IMR-90 (cell line): ENCODE data around the gene AXIN2. TPM values are rescaled to one million over a fixed set of nuclear protein-coding genes. Genes with fewer than 3 reads are reported as not detected.
A peak's percentile ranks its signal among the peaks of the same experiment; 100 is the strongest.

Experiments used
- ATAC-seq: fragments of 200-7000 bp; cut with Tn5 transposase; 2 replicates; pipeline ENCODE4 v1.9.1; 2020; ENCODE audit warnings: low read depth, mild to moderate bottlenecking, moderate library complexity
- BruUV-seq: library from RNA; stranded (reverse); fragments of 400-500 nt; replicated peaks from 2 replicates; lab custom pipeline; 2021; lab: Mats Ljungman, UMichigan
- CTCF ChIA-PET: fragments of 300-600 bp; formaldehyde crosslinking; extraction: SDS; loops from one replicate; lab custom pipeline; 2021; ENCODE audit warnings: antibody characterized with exemption; lab: Yijun Ruan, JAX
- POLR2A ChIA-PET: fragments of 300-600 bp; sonication (Branson Sonifier 250); formaldehyde crosslinking; loops from one replicate; lab custom pipeline; 2022; ENCODE audit warnings: antibody characterized with exemption; ENCODE audit not compliant: unreplicated experiment; lab: Charles Lee
- DNase-seq: peaks from one replicate; pipeline ENCODE4 v3.0.0; 2013
- H2AFZ ChIP-seq: replicated peaks from 2 replicates; pipeline ENCODE3; 2013; ENCODE audit warnings: low read length, mild to moderate bottlenecking; ENCODE audit not compliant: poor library complexity
- H2AK5ac ChIP-seq: 2 replicates; pipeline ENCODE4 v1.6.1; 2013; ENCODE audit warnings: low read depth, low read length, inconsistent platforms
- H2AK9ac ChIP-seq: replicated peaks from 2 replicates; pipeline ENCODE3; 2013; ENCODE audit warnings: mild to moderate bottlenecking, low read depth, low read length, moderate library complexity; ENCODE audit not compliant: poor library complexity
- H2BK120ac ChIP-seq: 2 replicates; pipeline ENCODE4 v1.6.1; 2013; ENCODE audit warnings: low read depth, low read length, inconsistent platforms
- H2BK15ac ChIP-seq: 3 replicates; pipeline ENCODE4 v1.6.1; 2013; ENCODE audit warnings: low read depth, low read length, inconsistent platforms
- H2BK20ac ChIP-seq: 2 replicates; pipeline ENCODE4 v1.6.1; 2013; ENCODE audit warnings: low read depth, mild to moderate bottlenecking, inconsistent platforms, low read length, moderate library complexity
- H2BK5ac ChIP-seq: 2 replicates; pipeline ENCODE4 v1.6.1; 2013; ENCODE audit warnings: mild to moderate bottlenecking, low read depth, low read length, inconsistent platforms; ENCODE audit not compliant: poor library complexity, severe bottlenecking
- H3K14ac ChIP-seq: replicated peaks from 2 replicates; pipeline ENCODE4 v1.6.1; 2013; ENCODE audit warnings: low read depth, low read length, inconsistent platforms
- H3K18ac ChIP-seq: 2 replicates; pipeline ENCODE4 v1.6.1; 2013; ENCODE audit warnings: low read depth, low read length, control low read depth
- H3K23ac ChIP-seq: 2 replicates; pipeline ENCODE4 v1.6.1; 2013; ENCODE audit warnings: low read depth, low read length, inconsistent platforms
- H3K27ac ChIP-seq: 2 replicates; pipeline ENCODE4 v1.5.1; 2013; ENCODE audit warnings: mild to moderate bottlenecking, control low read depth, low read length; ENCODE audit not compliant: insufficient read depth
- H3K27me3 ChIP-seq: 2 replicates; pipeline ENCODE4 v1.6.1; 2013; ENCODE audit warnings: low read length; ENCODE audit not compliant: control insufficient read depth, insufficient read depth
- H3K36me3 ChIP-seq: 2 replicates; pipeline ENCODE4 v1.6.1; 2013; ENCODE audit warnings: low read length, mixed read lengths; ENCODE audit not compliant: control insufficient read depth, insufficient read depth
- H3K4ac ChIP-seq: 2 replicates; pipeline ENCODE4 v1.6.1; 2013; ENCODE audit warnings: low read depth, low read length, inconsistent platforms
- H3K4me1 ChIP-seq: 2 replicates; pipeline ENCODE4 v1.6.1; 2013; ENCODE audit warnings: low read length, mixed read lengths; ENCODE audit not compliant: control insufficient read depth, insufficient read depth
- H3K4me2 ChIP-seq: 2 replicates; pipeline ENCODE4 v1.6.1; 2013; ENCODE audit warnings: low read depth, mild to moderate bottlenecking, control low read depth, low read length, moderate library complexity
- H3K4me3 ChIP-seq: 2 replicates; pipeline ENCODE4 v1.5.1; 2013; ENCODE audit warnings: low read depth, mild to moderate bottlenecking, control low read depth, low read length, moderate library complexity; ENCODE audit not compliant: insufficient read depth
- H3K56ac ChIP-seq: 2 replicates; pipeline ENCODE4 v1.6.1; 2013; ENCODE audit warnings: low read length, inconsistent platforms; ENCODE audit not compliant: insufficient read depth; ENCODE audit errors: extremely low read depth
- H3K79me1 ChIP-seq, 2 experiments: 2 replicates each; pipeline ENCODE4 v1.6.1; 2013; ENCODE audit warnings: low read length in 2 of 2, inconsistent platforms in 1 of 2, low read depth in 1 of 2
- H3K9ac ChIP-seq: 2 replicates; pipeline ENCODE4 v1.6.1; 2013; ENCODE audit warnings: low read depth, low read length, control low read depth
- H3K9me1 ChIP-seq: 2 replicates; pipeline ENCODE4 v1.6.1; 2013; ENCODE audit warnings: low read length, inconsistent platforms; ENCODE audit not compliant: insufficient read depth
- H3K9me3 ChIP-seq: 2 replicates; pipeline ENCODE4 v1.6.1; 2013; ENCODE audit warnings: low read length; ENCODE audit not compliant: control insufficient read depth, insufficient read depth
- H4K20me1 ChIP-seq: 2 replicates; pipeline ENCODE4 v1.6.1; 2013; ENCODE audit warnings: low read length, inconsistent platforms; ENCODE audit not compliant: insufficient read depth
- H4K5ac ChIP-seq: 2 replicates; pipeline ENCODE4 v1.6.1; 2013; ENCODE audit warnings: mild to moderate bottlenecking, low read depth, low read length, control low read depth
- H4K8ac ChIP-seq, 2 experiments: 2 replicates each; pipeline ENCODE4 v1.6.1; 2013; ENCODE audit warnings: low read depth in 2 of 2, low read length in 2 of 2, control low read depth in 1 of 2, inconsistent platforms in 1 of 2
- H4K91ac ChIP-seq: 2 replicates; pipeline ENCODE4 v1.6.1; 2013; ENCODE audit warnings: low read depth, low read length, inconsistent platforms; ENCODE audit not compliant: insufficient read depth
- BHLHE40 ChIP-seq: fragments of 150-350 bp; IDR thresholded peaks from 2 replicates; pipeline ENCODE4 v1.6.1; 2016; ENCODE audit warnings: mild to moderate bottlenecking, low read depth, low read length
- CHD1 ChIP-seq: IDR thresholded peaks from 2 replicates; pipeline ENCODE4 v1.6.1; 2012; ENCODE audit warnings: low read depth, low read length, improper control_type of control experiment
- MAFK ChIP-seq: IDR thresholded peaks from 2 replicates; pipeline ENCODE4 v1.6.1; 2012; ENCODE audit warnings: low read depth, low read length, improper control_type of control experiment
- MAZ ChIP-seq: IDR thresholded peaks from 2 replicates; pipeline ENCODE4 v1.6.1; 2012; ENCODE audit warnings: low read depth, mild to moderate bottlenecking, low read length, improper control_type of control experiment, moderate library complexity, borderline replicate concordance
- MXI1 ChIP-seq: IDR thresholded peaks from 2 replicates; pipeline ENCODE4 v1.6.1; 2012; ENCODE audit warnings: low read depth, mild to moderate bottlenecking, low read length, moderate library complexity, borderline replicate concordance
- NFE2L2 ChIP-seq: fragments of 150-350 bp; IDR thresholded peaks from 2 replicates; pipeline ENCODE4 v1.6.1; 2016; ENCODE audit warnings: low read depth, mild to moderate bottlenecking, low read length
- RCOR1 ChIP-seq: IDR thresholded peaks from 2 replicates; pipeline ENCODE4 v1.6.1; 2012; ENCODE audit warnings: mild to moderate bottlenecking, low read length, improper control_type of control experiment; ENCODE audit not compliant: insufficient replicate concordance
- RFX5 ChIP-seq: IDR thresholded peaks from 2 replicates; pipeline ENCODE4 v1.8.0; 2012; ENCODE audit warnings: low read depth, mild to moderate bottlenecking, low read length, moderate library complexity
- WGBS, 2 experiments: methylation state at CpG; one replicate each; pipeline versions ENCODE4 v1.1.5 to v1.1.7; 2013; ENCODE audit warnings: missing lambda C conversion rate in 2 of 2; ENCODE audit not compliant: insufficient read length in 1 of 2; ENCODE audit errors: extremely low coverage in 2 of 2; 5-methylcytosine and 5-hydroxymethylcytosine counted together
- dilution Hi-C: fragments of 300-500 bp; cut with HindIII; formaldehyde crosslinking; loops from one replicate; pipeline ENCODE4 v1.14.3; 2018; ENCODE audit warnings: low sequenced_read_pairs; ENCODE audit not compliant: unreplicated experiment
- in situ Hi-C: fragments of 300-500 bp; cut with MboI; formaldehyde crosslinking; loops from 3 replicates; pipeline ENCODE4 v1.14.3; 2019; ENCODE audit warnings: low sequenced_read_pairs, inconsistent platforms, mixed read lengths
- intact Hi-C: fragments of 100-400 bp; cut with micrococcal nuclease; formaldehyde crosslinking; loops from 2 replicates; pipeline ENCODE4 v1.10.0; 2022
- polyA plus RNA-seq, 3 experiments: library from polyadenylated mRNA; depleted of rRNA; stranded (reverse); fragments of >200 nt; gene quantifications; 2 replicates each; pipeline ENCODE4 v1.2.3, GENCODE V29; 2012; ENCODE audit warnings: low replicate concordance in 1 of 3
- total RNA-seq: library from RNA; depleted of rRNA; stranded (reverse); fragments of >200 nt; gene quantifications from 2 replicates; pipeline ENCODE4 v1.2.3, GENCODE V29; 2012
- TF ChIP-seq, protein P1 (sequence below): fragments of 150-350 bp; IDR thresholded peaks from 2 replicates; pipeline ENCODE4 v1.6.1; 2017; ENCODE audit warnings: mild to moderate bottlenecking, antibody characterized with exemption, low read length, low read depth
- TF ChIP-seq, protein P2 (sequence below): fragments of 150-350 bp; IDR thresholded peaks from 2 replicates; pipeline ENCODE4 v1.6.1; 2016; ENCODE audit warnings: low read depth, mild to moderate bottlenecking, low read length, moderate library complexity, borderline replicate concordance

AXIN2 gene
- total and polyA plus RNA-seq, 2 of the 4 experiments (the other 2 are of a cell fraction) = 0.91 to 1.8 TPM

DNA sequence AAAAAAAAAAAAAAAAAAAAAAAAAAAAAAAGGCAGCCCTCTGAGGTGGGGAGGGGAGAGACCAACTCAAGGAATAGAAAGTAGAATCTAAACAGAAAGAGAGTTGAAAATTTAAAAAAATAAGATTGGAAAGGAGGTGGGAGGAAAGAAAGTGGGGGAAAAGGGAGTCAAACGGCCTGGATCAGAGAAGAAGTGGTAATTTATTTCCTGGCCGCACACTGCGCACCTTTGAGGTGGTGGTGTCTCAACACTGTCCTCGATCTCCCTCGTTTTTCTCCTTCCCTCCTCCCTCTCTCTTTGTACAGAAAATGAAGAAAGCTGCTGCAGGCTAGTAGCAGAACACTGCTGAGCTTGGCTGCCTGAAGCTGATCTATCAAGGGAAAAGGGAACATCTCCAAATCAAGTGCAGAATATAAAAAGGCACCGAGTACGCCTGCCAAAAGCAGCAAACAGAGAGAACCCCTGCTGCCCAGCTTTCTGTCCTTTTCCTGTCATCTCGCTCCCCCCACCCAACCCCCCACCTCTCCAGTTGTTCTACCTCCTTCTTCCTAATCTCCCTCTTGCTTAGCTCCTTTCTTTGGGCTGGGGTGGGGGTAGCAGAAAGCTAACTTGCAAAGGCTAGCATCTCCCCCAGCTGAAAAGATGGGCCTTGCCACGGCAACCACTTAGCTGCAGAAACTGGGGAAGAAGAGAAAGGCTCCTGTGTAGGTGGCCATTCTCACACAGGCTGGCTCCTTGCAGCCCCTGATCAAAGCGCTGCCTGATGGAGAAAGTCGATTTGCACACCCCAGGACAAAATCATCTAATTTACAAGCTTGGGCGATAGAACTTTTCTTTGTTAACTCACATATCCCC is 22.5 kb downstream of the AXIN2 start (continued):
- no peak for TF ChIP-seq CHD1

DNA sequence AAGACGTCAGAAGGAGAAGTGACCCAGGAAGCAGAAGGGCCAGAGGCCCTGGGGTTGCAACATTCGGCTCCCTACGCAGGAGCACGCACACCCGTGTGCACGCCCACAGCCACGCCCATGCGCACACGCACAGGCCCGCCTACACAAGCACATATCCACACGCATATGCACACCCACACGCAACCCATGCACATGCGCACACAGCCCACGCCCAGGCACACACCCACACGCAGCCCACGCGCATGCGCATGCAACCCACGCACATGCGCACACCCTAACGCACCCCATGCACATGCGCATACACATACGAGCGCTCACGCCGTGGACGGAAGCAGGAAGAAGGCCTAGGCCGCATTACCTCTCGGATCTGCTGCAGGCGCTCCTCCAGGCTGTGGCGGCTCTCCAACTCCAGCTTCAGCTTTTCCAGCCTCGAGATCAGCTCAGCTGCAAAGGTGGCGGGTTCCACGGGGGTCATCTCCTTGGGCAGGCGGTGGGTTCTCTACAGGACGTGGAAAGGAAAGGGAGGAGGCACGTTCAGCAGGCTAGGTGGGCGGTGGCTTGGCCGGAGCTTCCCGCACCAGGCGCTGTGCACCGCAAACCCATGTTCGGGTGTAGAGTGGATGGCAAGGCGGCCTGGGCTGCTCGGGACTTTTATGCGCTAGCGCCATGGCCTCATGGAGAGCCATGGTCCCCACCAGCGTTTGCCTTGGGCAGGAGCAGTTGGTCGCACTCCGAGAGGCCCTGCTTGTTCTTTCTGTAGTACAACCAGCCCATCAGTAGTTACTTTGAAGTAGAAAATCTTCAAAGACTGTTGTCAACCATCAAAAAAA is 23.4 kb downstream of the AXIN2 start:
- Histone ChIP-seq H2BK20ac (no peak overlapping the region), H2BK15ac (no peak overlapping the region), H3K18ac (no peak overlapping the region), H3K9me1 (no peaks in the 10 kb centered on the region), H3K4me3 (no peak overlapping the region), H3K4me2 (no peak overlapping the region), H3K56ac (no peak overlapping the region), H3K9ac (no peak overlapping the region), H4K5ac (no peak overlapping the region), H2AK5ac (no peak overlapping the region), H2BK5ac (no peak overlapping the region), H4K8ac (no peak overlapping the region), H3K23ac (no peak overlapping the region), H2AFZ (peak overlapping the region; percentile 61), H4K91ac (no peak overlapping the region), H3K9me3 (no peaks in the 10 kb centered on the region), H3K4ac (no peak overlapping the region), H3K79me1 (no peaks in the 10 kb centered on the region), H3K27ac (no peak overlapping the region), H3K36me3 (peaks cover 31% of the 10 kb centered on the region; the same call in 1 of the 2 replicates), H3K4me1 (peaks cover 6% of the 10 kb centered on the region), H4K20me1 (no peaks in the 10 kb centered on the region), H2AK9ac (no peak overlapping the region), H2BK120ac (no peak overlapping the region), H3K27me3 (no peaks in the 10 kb centered on the region), H3K14ac (no peak overlapping the region)
- intact Hi-C loops = no loop called here
- no peak for ATAC-seq
- in situ Hi-C loops = no loop called here
- no peak for DNase-seq
- no TSS peak for BruUV-seq
- ChIA-PET POLR2A (no interaction called here), CTCF (no interaction called here)
- 97% methylated on average over 33 of the region's 50 CpGs; no CpG with 5 or more reads in 1 of the 2 experiments for WGBS, 2 experiments
- dilution Hi-C loops = no loop called here
- TF ChIP-seq CHD1 (no peak), MAFK (no peak), BHLHE40 (no peak), RCOR1 (no peak), MAZ (no peak), MXI1 (no peak), NFE2L2 (no peak), RFX5 (no peak)
- TF ChIP-seq, protein P1, sequence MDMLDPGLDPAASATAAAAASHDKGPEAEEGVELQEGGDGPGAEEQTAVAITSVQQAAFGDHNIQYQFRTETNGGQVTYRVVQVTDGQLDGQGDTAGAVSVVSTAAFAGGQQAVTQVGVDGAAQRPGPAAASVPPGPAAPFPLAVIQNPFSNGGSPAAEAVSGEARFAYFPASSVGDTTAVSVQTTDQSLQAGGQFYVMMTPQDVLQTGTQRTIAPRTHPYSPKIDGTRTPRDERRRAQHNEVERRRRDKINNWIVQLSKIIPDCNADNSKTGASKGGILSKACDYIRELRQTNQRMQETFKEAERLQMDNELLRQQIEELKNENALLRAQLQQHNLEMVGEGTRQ = no peak
- TF ChIP-seq, protein P2, sequence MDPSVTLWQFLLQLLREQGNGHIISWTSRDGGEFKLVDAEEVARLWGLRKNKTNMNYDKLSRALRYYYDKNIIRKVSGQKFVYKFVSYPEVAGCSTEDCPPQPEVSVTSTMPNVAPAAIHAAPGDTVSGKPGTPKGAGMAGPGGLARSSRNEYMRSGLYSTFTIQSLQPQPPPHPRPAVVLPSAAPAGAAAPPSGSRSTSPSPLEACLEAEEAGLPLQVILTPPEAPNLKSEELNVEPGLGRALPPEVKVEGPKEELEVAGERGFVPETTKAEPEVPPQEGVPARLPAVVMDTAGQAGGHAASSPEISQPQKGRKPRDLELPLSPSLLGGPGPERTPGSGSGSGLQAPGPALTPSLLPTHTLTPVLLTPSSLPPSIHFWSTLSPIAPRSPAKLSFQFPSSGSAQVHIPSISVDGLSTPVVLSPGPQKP = no peak
